ENCODE measurements around the gene SPTBN1. TPM values are rescaled to one million over a fixed set of nuclear protein-coding genes. Genes with fewer than 3 reads are reported as not detected.

Gene SPTBN1
- total RNA-seq, 2 experiments from 2014 or later, result 132 to 183 TPM

DNA sequence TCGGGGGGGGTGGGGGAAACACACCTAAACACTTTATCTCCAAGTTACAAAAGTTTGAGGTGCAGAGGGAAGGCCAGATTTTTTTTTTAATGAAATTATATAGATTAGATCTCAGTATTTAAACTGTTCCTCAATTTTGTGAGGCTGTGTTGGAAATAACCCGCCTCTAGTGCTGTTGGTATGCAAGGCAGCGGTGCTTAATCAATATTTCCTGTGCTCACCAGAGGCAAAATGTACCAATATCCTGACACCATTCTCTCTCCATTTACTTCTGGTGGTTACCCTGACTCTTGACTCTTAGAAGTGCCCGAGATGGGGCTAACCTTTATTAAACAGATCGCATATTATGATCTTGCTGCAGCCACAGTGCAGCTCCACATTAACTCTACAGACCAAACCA lies 212.6 kb downstream of the SPTBN1 start:
- POLR2A ChIA-PET, result interaction anchor here (0.6 kb wide), 2 partner anchors 64 to 757 kb away, joined by 6 to 10 read pairs; no protein-coding TSS in a partner anchor
- Histone ChIP-seq H3K9me3 (ENCODE audit: low read length) (no peaks in the 10 kb centered on the region), H3K27ac (ENCODE audit: low read depth, low read length, poor library complexity, severe bottlenecking) (no peak overlapping the region), H4K20me1 (ENCODE audit: insufficient read depth, low read length) (no peaks in the 10 kb centered on the region), H3K4me2 (ENCODE audit: low read length) (no peak overlapping the region), H2AFZ (ENCODE audit: low read length) (no peak overlapping the region), H3K4me1 (ENCODE audit: insufficient read depth, low read length, poor library complexity, severe bottlenecking) (peaks cover 14% of the 10 kb centered on the region), H3K9me2 (ENCODE audit: insufficient read depth, low read length) (no peaks in the 10 kb centered on the region), H3K4me3 (ENCODE audit: low read depth, low read length, poor library complexity, severe bottlenecking) (no peak overlapping the region), H3K79me2 (ENCODE audit: insufficient read depth, low read depth, low read length) (no peaks in the 10 kb centered on the region), H3K36me3 (ENCODE audit: insufficient read depth, low read length) (peaks cover 75% of the 10 kb centered on the region)
- TSS peak; percentile 92 for BruUV-seq (replicated peaks)
- TF ChIP-seq, protein P1, sequence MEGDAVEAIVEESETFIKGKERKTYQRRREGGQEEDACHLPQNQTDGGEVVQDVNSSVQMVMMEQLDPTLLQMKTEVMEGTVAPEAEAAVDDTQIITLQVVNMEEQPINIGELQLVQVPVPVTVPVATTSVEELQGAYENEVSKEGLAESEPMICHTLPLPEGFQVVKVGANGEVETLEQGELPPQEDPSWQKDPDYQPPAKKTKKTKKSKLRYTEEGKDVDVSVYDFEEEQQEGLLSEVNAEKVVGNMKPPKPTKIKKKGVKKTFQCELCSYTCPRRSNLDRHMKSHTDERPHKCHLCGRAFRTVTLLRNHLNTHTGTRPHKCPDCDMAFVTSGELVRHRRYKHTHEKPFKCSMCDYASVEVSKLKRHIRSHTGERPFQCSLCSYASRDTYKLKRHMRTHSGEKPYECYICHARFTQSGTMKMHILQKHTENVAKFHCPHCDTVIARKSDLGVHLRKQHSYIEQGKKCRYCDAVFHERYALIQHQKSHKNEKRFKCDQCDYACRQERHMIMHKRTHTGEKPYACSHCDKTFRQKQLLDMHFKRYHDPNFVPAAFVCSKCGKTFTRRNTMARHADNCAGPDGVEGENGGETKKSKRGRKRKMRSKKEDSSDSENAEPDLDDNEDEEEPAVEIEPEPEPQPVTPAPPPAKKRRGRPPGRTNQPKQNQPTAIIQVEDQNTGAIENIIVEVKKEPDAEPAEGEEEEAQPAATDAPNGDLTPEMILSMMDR (conservative IDR thresholded peaks at IDR 0.05; ENCODE audit: low read length), result no peak
- TF ChIP-seq EZH2phosphoT487 (IDR thresholded peaks at IDR 0.05; ENCODE audit: borderline replicate concordance, low read depth, low read length), result no peak
- intact Hi-C loops (cut with micrococcal nuclease; ENCODE audit: unreplicated experiment), result loop anchor here (5.0 to 10.0 kb wide), 2 partner anchors 169 to 306 kb away; no protein-coding TSS in a partner anchor
- no peak for DNase-seq (ENCODE audit: low spot score)
- CTCF ChIA-PET (ENCODE audit: unreplicated experiment), result no interaction called here

DNA sequence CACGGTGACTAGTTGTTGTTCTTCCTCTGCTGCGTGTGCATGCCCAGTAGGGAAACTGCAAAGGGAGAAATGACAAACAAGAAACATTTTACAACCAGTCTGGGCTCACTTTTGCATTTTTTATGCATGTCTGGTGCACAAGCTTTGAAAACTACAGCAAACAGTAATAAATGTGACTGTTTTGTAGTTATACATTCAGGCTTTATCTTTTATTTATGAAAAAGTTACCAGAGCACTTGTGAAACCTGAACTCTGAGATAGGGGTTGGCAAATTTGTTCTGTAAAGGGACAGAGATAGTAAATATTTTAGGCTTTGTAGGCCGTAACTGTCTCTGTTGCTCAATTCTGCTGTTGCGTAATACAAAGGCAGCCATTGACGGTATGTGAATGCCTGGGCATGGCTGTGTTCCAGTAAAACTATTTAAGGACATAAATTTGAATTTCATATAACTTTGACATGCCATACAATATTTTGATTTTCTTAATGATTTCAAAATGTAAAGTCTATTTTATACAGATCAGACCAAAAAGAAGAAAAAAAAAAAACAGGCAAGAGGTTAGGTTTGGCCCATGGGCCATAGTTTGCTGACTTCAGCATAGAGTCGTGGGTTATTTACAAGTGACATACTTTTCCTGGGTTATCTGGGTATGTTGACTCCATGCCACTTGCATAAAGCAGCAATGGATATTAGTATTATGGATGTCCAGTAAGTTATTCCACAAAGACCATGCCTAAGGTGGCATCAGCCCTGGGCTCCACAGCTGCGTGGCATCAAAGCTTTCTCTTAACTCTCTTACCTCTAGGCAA lies 213.8 kb downstream of the SPTBN1 start:
- Histone ChIP-seq H3K4me2 (ENCODE audit: low read length) (no peak overlapping the region), H3K36me3 (ENCODE audit: insufficient read depth, low read length) (peaks cover 63% of the 10 kb centered on the region), H3K9me3 (ENCODE audit: low read length) (no peaks in the 10 kb centered on the region), H3K79me2 (ENCODE audit: insufficient read depth, low read depth, low read length) (no peaks in the 10 kb centered on the region), H3K27ac (ENCODE audit: low read depth, low read length, poor library complexity, severe bottlenecking) (no peak overlapping the region), H3K4me3 (ENCODE audit: low read depth, low read length, poor library complexity, severe bottlenecking) (no peak overlapping the region), H4K20me1 (ENCODE audit: insufficient read depth, low read length) (no peaks in the 10 kb centered on the region), H2AFZ (ENCODE audit: low read length) (no peak overlapping the region), H3K9me2 (ENCODE audit: insufficient read depth, low read length) (no peaks in the 10 kb centered on the region), H3K4me1 (ENCODE audit: insufficient read depth, low read length, poor library complexity, severe bottlenecking) (peaks cover 14% of the 10 kb centered on the region)
- ChIA-PET POLR2A (no interaction called here), CTCF (ENCODE audit: unreplicated experiment) (no interaction called here)
- no peak for DNase-seq (ENCODE audit: low spot score)
- intact Hi-C loops (cut with micrococcal nuclease; ENCODE audit: unreplicated experiment), result loop anchor here (5.0 to 10.0 kb wide), 2 partner anchors 167 to 305 kb away; no protein-coding TSS in a partner anchor
- no TSS peak for BruUV-seq (replicated peaks)
- TF ChIP-seq EZH2phosphoT487 (IDR thresholded peaks at IDR 0.05; ENCODE audit: borderline replicate concordance, low read depth, low read length), result no peak
- TF ChIP-seq, protein P1 (conservative IDR thresholded peaks at IDR 0.05; ENCODE audit: low read length), result no peak

DNA sequence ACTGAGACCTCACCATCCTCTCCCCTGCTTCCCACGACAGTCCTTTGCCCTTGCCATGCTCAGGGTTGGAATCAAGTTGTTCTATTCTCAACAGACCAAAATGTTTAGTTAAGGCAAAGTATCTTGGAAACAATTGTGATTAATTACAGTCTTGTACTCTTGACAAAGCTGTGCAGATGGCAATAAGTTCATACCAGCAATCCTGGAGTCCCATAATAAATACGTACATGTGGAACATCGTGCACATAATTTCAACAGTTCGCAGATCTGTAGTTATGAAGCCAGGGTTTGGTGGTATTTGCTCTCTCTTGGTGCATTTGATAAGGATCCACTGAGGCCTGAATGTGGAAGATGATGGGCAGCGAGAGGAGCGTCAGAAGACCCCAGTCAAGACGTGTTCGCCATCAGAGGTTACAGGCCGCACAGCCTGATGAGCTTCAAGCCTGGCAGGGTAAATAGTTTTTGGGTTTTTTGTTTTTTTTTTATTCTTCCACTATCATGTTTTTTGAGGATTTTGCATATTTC lies 214.4 kb downstream of the SPTBN1 start:
- no peak overlapping the region for H3K4me3 ChIP-seq (ENCODE audit: low read depth, low read length, poor library complexity, severe bottlenecking)
- no peaks in the 10 kb centered on the region for H3K79me2 ChIP-seq (ENCODE audit: insufficient read depth, low read depth, low read length)
- POLR2A ChIA-PET, result no interaction called here
- H3K4me2 ChIP-seq (ENCODE audit: low read length), result no peak overlapping the region
- peaks cover 14% of the 10 kb centered on the region for H3K4me1 ChIP-seq (ENCODE audit: insufficient read depth, low read length, poor library complexity, severe bottlenecking)
- no peaks in the 10 kb centered on the region for H3K9me3 ChIP-seq (ENCODE audit: low read length)
- H4K20me1 ChIP-seq (ENCODE audit: insufficient read depth, low read length), result no peaks in the 10 kb centered on the region
- DNase-seq (ENCODE audit: low spot score), result no peak
- TF ChIP-seq, protein P1 (conservative IDR thresholded peaks at IDR 0.05; ENCODE audit: low read length), result no peak
- TF ChIP-seq EZH2phosphoT487 (IDR thresholded peaks at IDR 0.05; ENCODE audit: borderline replicate concordance, low read depth, low read length), result no peak
- H3K9me2 ChIP-seq (ENCODE audit: insufficient read depth, low read length), result no peaks in the 10 kb centered on the region
- CTCF ChIA-PET (ENCODE audit: unreplicated experiment), result no interaction called here
- BruUV-seq (replicated peaks), result no TSS peak
- intact Hi-C loops (cut with micrococcal nuclease; ENCODE audit: unreplicated experiment), result no loop called here
- peaks cover 57% of the 10 kb centered on the region for H3K36me3 ChIP-seq (ENCODE audit: insufficient read depth, low read length)
- H3K27ac ChIP-seq (ENCODE audit: low read depth, low read length, poor library complexity, severe bottlenecking), result no peak overlapping the region
- H2AFZ ChIP-seq (ENCODE audit: low read length), result no peak overlapping the region

Data from OCI-LY7 (cell line).